Neuronal stem cell (in vitro differentiated cells): Measurements from ENCODE around the gene RNU6-9.

Source experiments
- DNase-seq: peaks from one replicate; pipeline ENCODE4 v3.0.0-alpha.2; 2013; ENCODE audit warnings: low spot score
- H2AFZ ChIP-seq: one replicate; pipeline ENCODE4 v1.6.1; 2013; ENCODE audit warnings: mild to moderate bottlenecking, low read length, inconsistent platforms
- H2AK5ac ChIP-seq: 2 replicates; pipeline ENCODE4 v1.6.1; 2013; ENCODE audit warnings: low read depth, mild to moderate bottlenecking, inconsistent platforms, low read length, moderate library complexity, mixed read lengths
- H2BK120ac ChIP-seq: 2 replicates; pipeline ENCODE4 v1.6.1; 2013; ENCODE audit warnings: low read depth, mild to moderate bottlenecking, inconsistent platforms, low read length, moderate library complexity, mixed read lengths
- H2BK12ac ChIP-seq: one replicate; pipeline ENCODE4 v1.6.1; 2013; ENCODE audit warnings: low read length, inconsistent platforms
- H2BK15ac ChIP-seq: 2 replicates; pipeline ENCODE4 v1.6.1; 2013; ENCODE audit warnings: mild to moderate bottlenecking, low read length, inconsistent platforms, mixed read lengths
- H2BK5ac ChIP-seq: one replicate; pipeline ENCODE4 v1.6.1; 2013; ENCODE audit warnings: inconsistent platforms, mild to moderate bottlenecking, low read length, moderate library complexity
- H3K14ac ChIP-seq: one replicate; pipeline ENCODE4 v1.6.1; 2013; ENCODE audit warnings: low read length, inconsistent platforms
- H3K18ac ChIP-seq: 2 replicates; pipeline ENCODE4 v1.6.1; 2013; ENCODE audit warnings: low read length, inconsistent platforms
- H3K23ac ChIP-seq: 2 replicates; pipeline ENCODE4 v1.6.1; 2013; ENCODE audit warnings: low read depth, mild to moderate bottlenecking, mixed read lengths, low read length, inconsistent platforms; ENCODE audit not compliant: poor library complexity
- H3K27ac ChIP-seq: replicated peaks from 3 replicates; pipeline ENCODE4 v1.5.1; 2013; ENCODE audit warnings: low read length, inconsistent platforms
- H3K27me3 ChIP-seq, 3 experiments: 2 replicates each; pipeline ENCODE4 v1.6.1; 2013; ENCODE audit warnings: low read length in 3 of 3, mild to moderate bottlenecking in 2 of 3, inconsistent platforms in 1 of 3, low read depth in 1 of 3, mixed read lengths in 1 of 3, moderate library complexity in 1 of 3; ENCODE audit not compliant: control insufficient read depth in 3 of 3, insufficient read depth in 3 of 3
- H3K36me3 ChIP-seq, 2 donors: replicated peaks in 1 of 2; 2 replicates each; pipeline ENCODE4 v1.6.1; 2013; ENCODE audit warnings: low read length in 2 of 2; ENCODE audit not compliant: control insufficient read depth in 2 of 2, insufficient read depth in 2 of 2
- H3K4ac ChIP-seq: 2 replicates; pipeline ENCODE4 v1.6.1; 2013; ENCODE audit warnings: inconsistent platforms, mild to moderate bottlenecking, low read length, moderate library complexity
- H3K4me1 ChIP-seq, 2 donors: 1 replicate in 1 of 2; 2 replicates in 1 of 2; pipeline ENCODE4 v1.6.1; 2013; ENCODE audit warnings: low read length in 2 of 2, low read depth in 1 of 2; ENCODE audit not compliant: control insufficient read depth in 2 of 2, insufficient read depth in 1 of 2
- H3K4me2 ChIP-seq: one replicate; pipeline ENCODE4 v1.6.1; 2013; ENCODE audit warnings: mild to moderate bottlenecking, low read length, inconsistent platforms; ENCODE audit not compliant: insufficient read depth, poor library complexity, severe bottlenecking
- H3K4me3 ChIP-seq, 2 donors: 2 replicates each; pipeline ENCODE4 v1.5.1; 2013; ENCODE audit warnings: low read length in 2 of 2, mild to moderate bottlenecking in 2 of 2, inconsistent platforms in 1 of 2, moderate library complexity in 1 of 2
- H3K79me1 ChIP-seq: one replicate; pipeline ENCODE4 v1.6.1; 2013; ENCODE audit warnings: low read depth, mild to moderate bottlenecking, inconsistent platforms, low read length, moderate library complexity
- H3K9ac ChIP-seq: one replicate; pipeline ENCODE4 v1.6.1; 2013; ENCODE audit warnings: mild to moderate bottlenecking, low read depth, low read length, inconsistent platforms; ENCODE audit not compliant: poor library complexity
- H3K9me3 ChIP-seq, 2 donors: replicated peaks in 1 of 2; 2 replicates each; pipeline versions ENCODE3 to v1.6.1; 2013; ENCODE audit warnings: low read length in 2 of 2, mild to moderate bottlenecking in 2 of 2, inconsistent platforms in 1 of 2, low read depth in 1 of 2, mixed read lengths in 1 of 2, moderate library complexity in 1 of 2; ENCODE audit not compliant: control insufficient read depth in 2 of 2, insufficient read depth in 1 of 2
- H4K8ac ChIP-seq: one replicate; pipeline ENCODE4 v1.6.1; 2013; ENCODE audit warnings: low read depth, mild to moderate bottlenecking, inconsistent platforms, low read length, moderate library complexity
- H4K91ac ChIP-seq: one replicate; pipeline ENCODE4 v1.6.1; 2013; ENCODE audit warnings: low read length, low read depth, mild to moderate bottlenecking, inconsistent platforms; ENCODE audit not compliant: poor library complexity
- WGBS, 2 donors: extraction: QIAGEN DNeasy Blood & Tissue Kit; methylation state at CpG; one replicate each; pipeline ENCODE4 v1.1.7; 2013; ENCODE audit warnings: missing lambda C conversion rate in 2 of 2, mixed read lengths in 1 of 2; ENCODE audit not compliant: insufficient read length in 2 of 2, insufficient replicate concordance in 1 of 2; ENCODE audit errors: extremely low coverage in 2 of 2; 5-methylcytosine and 5-hydroxymethylcytosine counted together

Gene RNU6-9

DNA sequence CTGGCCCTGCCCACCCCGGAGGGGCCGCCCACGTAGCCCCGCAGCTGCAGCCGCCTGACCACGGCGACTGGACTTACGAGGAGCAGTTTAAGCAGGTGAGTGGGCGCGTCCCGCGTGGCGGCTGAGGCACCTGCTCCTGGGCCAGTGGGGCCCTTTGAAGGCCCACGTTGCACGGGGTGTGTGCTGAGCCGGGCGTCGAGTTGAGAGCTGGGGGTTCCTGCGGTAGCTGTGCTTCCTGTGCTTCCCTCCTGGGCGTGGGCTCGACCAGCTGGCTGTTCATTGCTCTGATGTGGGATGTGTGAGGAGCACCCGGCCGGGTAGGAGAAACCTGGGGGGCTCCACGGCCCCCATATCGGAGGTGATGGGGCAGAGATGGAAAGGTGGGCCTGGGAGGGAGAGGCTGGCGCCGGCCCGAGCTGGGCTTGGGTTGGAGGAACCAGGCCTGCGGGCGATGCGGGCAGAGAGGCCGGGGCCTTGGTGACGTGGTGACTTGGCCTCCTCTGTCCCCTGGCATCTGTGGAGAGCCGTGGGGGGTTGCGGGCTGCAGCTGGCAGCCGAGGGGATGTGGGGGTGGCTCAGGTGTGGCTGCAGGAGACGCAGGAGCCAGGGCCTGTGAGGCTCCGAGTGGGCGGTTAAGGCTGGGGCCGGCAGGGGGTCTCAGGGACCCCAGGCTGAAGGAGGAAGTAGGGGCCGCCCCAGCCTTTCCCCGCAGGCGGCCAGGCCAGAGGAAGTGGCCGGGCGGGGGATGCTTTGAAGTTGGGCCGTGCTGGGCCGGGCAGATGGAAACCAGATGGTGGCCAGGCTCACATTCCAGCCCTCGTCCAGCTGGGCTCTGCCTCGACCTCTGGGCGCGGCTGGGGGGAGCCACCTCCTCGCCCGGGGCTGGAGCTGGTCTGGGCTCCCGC, 39.6 kb downstream of the RNU6-9 start:
- Histone ChIP-seq H3K4me1 (peaks cover 4 to 9% of the 10 kb centered on the region in 2 donors), H3K18ac (peak overlapping the region; percentile 94), H2AFZ (no peak overlapping the region), H2BK120ac (no peak overlapping the region), H2BK15ac (no peak overlapping the region), H3K9ac (peak overlapping the region; percentile 81), H2BK12ac (peak overlapping the region; percentile 41), H3K14ac (peak overlapping the region; percentile 94), H3K4ac (peak overlapping the region; percentile 84), H4K8ac (peak overlapping the region; percentile 65), H3K36me3 (peaks cover 32 to 80% of the 10 kb centered on the region in 2 donors), H2AK5ac (peak overlapping the region; percentile 81), H3K27me3 (no peaks in the 10 kb centered on the region), H3K23ac (peak overlapping the region; percentile 43), H3K4me3 (no peak overlapping the region), H3K9me3 (peaks cover 0 to 3% of the 10 kb centered on the region in 2 donors), H3K79me1 (peaks cover 34% of the 10 kb centered on the region), H3K27ac (peak overlapping the region; percentile 59), H3K4me2 (peak overlapping the region; percentile 18), H2BK5ac (peak overlapping the region; percentile 90), H4K91ac (no peak overlapping the region)
- no CpG with 5 or more reads among the region's 54 CpGs for WGBS, 2 donors
- no peak for DNase-seq

DNA sequence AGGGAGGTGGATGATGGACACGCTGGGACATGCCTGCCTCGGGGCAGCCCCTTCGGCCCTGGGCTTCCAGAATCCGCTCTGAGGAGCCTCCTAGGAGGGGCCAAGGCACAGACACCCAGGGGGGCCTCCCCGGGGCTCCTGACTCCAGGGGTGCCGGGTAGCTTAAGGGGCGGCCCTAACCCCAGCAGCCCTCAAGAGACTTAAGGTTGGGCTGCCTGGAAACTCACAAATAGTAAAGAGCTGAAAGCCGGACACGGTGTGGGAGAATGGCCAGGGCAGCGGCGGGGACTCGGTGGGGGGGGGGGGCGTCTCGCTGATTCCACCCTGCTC, 40.2 kb downstream of the RNU6-9 start:
- no peak overlapping the region for H3K9ac ChIP-seq
- H2BK5ac ChIP-seq: peak overlapping the region; percentile 90
- H3K23ac ChIP-seq: no peak overlapping the region
- no peaks in the 10 kb centered on the region for H3K27me3 ChIP-seq
- no peak overlapping the region for H4K8ac ChIP-seq
- H2AFZ ChIP-seq: no peak overlapping the region
- no peak overlapping the region for H2AK5ac ChIP-seq
- peaks cover 0 to 3% of the 10 kb centered on the region in 2 donors for H3K9me3 ChIP-seq
- WGBS, 2 donors: no CpG with 5 or more reads among the region's 14 CpGs
- H3K79me1 ChIP-seq: peaks cover 35% of the 10 kb centered on the region
- peak overlapping the region; percentile 18 for H3K4me2 ChIP-seq
- H3K36me3 ChIP-seq: peaks cover 37 to 81% of the 10 kb centered on the region in 2 donors
- H3K4ac ChIP-seq: no peak overlapping the region
- no peak overlapping the region for H3K14ac ChIP-seq
- H3K27ac ChIP-seq: no peak overlapping the region
- peaks cover 4 to 7% of the 10 kb centered on the region in 2 donors for H3K4me1 ChIP-seq
- H2BK12ac ChIP-seq: no peak overlapping the region
- H4K91ac ChIP-seq: no peak overlapping the region
- no peak overlapping the region for H3K4me3 ChIP-seq
- H3K18ac ChIP-seq: peak overlapping the region; percentile 81
- no peak overlapping the region for H2BK15ac ChIP-seq
- no peak overlapping the region for H2BK120ac ChIP-seq
- no peak for DNase-seq

DNA sequence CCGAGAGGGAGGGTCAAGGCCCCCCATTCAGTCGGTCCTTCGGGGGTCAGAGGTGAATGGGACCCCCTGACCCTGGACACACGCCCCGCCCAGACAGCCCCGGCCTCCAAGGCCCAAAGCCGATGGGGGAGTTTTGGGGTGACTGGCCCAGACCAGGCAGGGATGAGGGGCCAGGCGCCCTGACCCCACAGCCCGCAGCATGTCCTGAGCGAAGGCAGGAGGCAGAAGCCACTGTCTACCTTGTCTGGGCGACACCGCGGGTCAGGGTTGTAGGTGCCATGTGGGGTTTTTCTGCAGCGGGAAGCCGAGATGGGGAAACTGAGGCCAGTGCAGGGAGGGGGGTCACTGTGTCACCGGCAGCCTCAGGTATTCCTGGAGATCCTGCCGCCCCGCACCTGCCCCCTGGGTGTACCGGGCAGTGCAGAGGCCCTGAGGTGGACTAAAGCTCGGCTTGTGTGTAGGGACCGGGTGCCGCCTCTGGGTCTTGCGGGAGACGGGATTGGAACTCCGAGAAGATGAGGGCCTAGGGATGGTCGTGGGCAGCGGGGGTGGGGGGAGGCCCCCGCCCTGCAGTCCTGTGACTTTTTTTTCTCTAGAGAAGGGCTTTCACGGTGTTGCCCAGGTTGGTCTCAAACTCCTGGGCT, 41.0 kb downstream of the RNU6-9 start:
- no peak overlapping the region for H3K27ac ChIP-seq
- no peak overlapping the region for H2BK120ac ChIP-seq
- no peak overlapping the region for H3K4me2 ChIP-seq
- H3K18ac ChIP-seq: peak overlapping the region; percentile 83
- no peak overlapping the region for H3K9ac ChIP-seq
- H3K79me1 ChIP-seq: peaks cover 34% of the 10 kb centered on the region
- no peak overlapping the region for H3K4me3 ChIP-seq
- H2AFZ ChIP-seq: no peak overlapping the region
- no peak overlapping the region for H4K91ac ChIP-seq
- peak overlapping the region; percentile 43 for H4K8ac ChIP-seq
- H2AK5ac ChIP-seq: peak overlapping the region; percentile 68
- DNase-seq: no peak
- no peak overlapping the region for H3K23ac ChIP-seq
- H3K36me3 ChIP-seq: peaks cover 35 to 81% of the 10 kb centered on the region in 2 donors
- peaks cover 4 to 7% of the 10 kb centered on the region in 2 donors for H3K4me1 ChIP-seq
- H2BK15ac ChIP-seq: no peak overlapping the region
- H2BK12ac ChIP-seq: no peak overlapping the region
- H3K14ac ChIP-seq: no peak overlapping the region
- peak overlapping the region; percentile 90 for H2BK5ac ChIP-seq
- no CpG with 5 or more reads among the region's 29 CpGs for WGBS, 2 donors
- no peak overlapping the region for H3K4ac ChIP-seq
- H3K9me3 ChIP-seq: peaks cover 0 to 3% of the 10 kb centered on the region in 2 donors
- no peaks in the 10 kb centered on the region for H3K27me3 ChIP-seq

DNA sequence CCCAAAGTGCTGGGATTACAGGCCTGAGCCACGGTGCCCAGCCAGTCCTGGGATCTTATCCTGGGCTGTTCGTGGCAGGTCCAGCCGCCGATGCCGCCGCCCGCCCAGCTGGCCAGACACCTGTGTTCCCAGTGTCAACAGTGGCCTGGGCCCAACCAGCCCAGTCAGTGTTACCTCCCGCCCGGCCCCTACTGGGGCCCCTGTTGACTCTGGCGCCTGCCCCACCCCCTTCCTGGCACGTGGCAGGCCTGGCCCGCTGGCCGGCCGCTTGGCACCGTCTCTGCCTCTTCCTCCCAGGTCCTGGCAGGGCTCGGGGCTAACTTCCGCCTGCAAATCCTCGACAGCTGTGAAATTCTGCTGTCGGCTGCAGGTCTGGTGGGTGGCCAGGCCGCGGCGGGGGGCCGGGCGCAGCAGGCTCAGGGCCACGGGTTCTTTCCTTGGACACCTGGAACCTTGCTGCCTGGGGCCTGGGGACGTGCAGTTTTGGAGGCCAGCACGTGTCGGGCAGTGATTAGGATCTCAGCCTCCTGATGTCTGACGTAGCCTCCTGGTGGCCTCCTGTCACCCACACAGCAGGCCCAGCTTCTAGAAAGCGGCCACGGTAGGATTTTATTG, 41.7 kb downstream of the RNU6-9 start:
- H3K27ac ChIP-seq: no peak overlapping the region
- DNase-seq: no peak

More for the DNA sequence above, 41.7 kb downstream of the RNU6-9 start:
- no peak overlapping the region for H3K9ac ChIP-seq
- H3K4me3 ChIP-seq: no peak overlapping the region
- H3K27me3 ChIP-seq: no peaks in the 10 kb centered on the region
- H3K36me3 ChIP-seq: peaks cover 35 to 83% of the 10 kb centered on the region in 2 donors
- no peak overlapping the region for H3K23ac ChIP-seq
- peaks cover 38% of the 10 kb centered on the region for H3K79me1 ChIP-seq
- no peak overlapping the region for H4K91ac ChIP-seq
- no peak overlapping the region for H2BK15ac ChIP-seq
- peak overlapping the region; percentile 90 for H2BK5ac ChIP-seq
- no peak overlapping the region for H4K8ac ChIP-seq
- no peak overlapping the region for H3K4ac ChIP-seq
- no peak overlapping the region for H2AFZ ChIP-seq
- H2AK5ac ChIP-seq: peak overlapping the region; percentile 75
- H3K4me1 ChIP-seq: peaks cover 4 to 7% of the 10 kb centered on the region in 2 donors
- H3K4me2 ChIP-seq: no peak overlapping the region
- H2BK120ac ChIP-seq: no peak overlapping the region
- no CpG with 5 or more reads among the region's 31 CpGs for WGBS, 2 donors
- no peak overlapping the region for H3K14ac ChIP-seq
- no peak overlapping the region for H2BK12ac ChIP-seq
- peak overlapping the region; percentile 28 for H3K18ac ChIP-seq
- H3K9me3 ChIP-seq: peaks cover 0 to 3% of the 10 kb centered on the region in 2 donors
